Stimulated activated CD8-positive, alpha-beta memory T cell treated with anti-CD3 and anti-CD28 coated beads, Interleukin-12 subunit alpha, Interleukin-12 subunit beta, amount 100 ng/mL, for 24 hours (primary cell): ENCODE data around the gene USP17L24.
"Not testable (repeated sequence)": the region's sequence is repeated elsewhere in the genome, so short reads cannot be mapped to it uniquely, and the experiment has no call there.

Experiments
- DNase-seq: peaks from one replicate; pipeline ENCODE4 v3.0.0-alpha.2; 2020; ENCODE audit errors: extremely low read depth

USP17L24 gene

GRCh38 chr4:9324865-9325264, at the start of gene USP17L24:
Gene USP17L24 (plus strand): TSS chr4:9325165. CDS start chr4:9325165, 0 bp downstream.
- not testable (repeated sequence) for DNase-seq

- not testable (repeated sequence) for DNase-seq
These were observed 774 bp upstream of the USP17L24 start for GRCh38 chr4:9324191-9324590.

DNA sequence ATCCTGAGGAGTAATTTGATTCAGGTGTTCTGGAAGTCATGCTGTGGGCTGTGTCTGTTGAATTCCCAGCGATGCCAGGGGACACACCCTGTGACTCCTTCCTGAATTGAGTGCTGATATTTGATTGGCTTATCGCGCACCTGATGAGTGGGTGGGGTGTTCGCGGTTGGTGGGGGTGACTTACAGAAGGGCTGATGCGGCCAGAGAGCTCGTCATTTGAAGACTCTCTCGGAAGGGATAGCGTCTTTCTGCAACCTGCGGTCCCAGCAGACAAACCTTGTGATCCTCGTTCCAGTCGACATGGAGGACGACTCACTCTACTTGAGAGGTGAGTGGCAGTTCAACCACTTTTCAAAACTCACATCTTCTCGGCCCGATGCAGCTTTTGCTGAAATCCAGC, 4.6 kb downstream of the USP17L24 start, which contains the start of gene USP17L25:
Gene USP17L25, plus strand, starts transcription at position 301 of the 400 bp plus-strand sequence. Its CDS starts 0 bp downstream, at position 301.
- DNase-seq: not testable (repeated sequence)

GRCh38 chr4:9334358-9334757, 9.4 kb downstream of the USP17L24 start, which contains the start of gene USP17L26:
Gene USP17L26 (plus strand): TSS chr4:9334658. CDS start chr4:9334658, 0 bp downstream.
- DNase-seq: not testable (repeated sequence)

DNA sequence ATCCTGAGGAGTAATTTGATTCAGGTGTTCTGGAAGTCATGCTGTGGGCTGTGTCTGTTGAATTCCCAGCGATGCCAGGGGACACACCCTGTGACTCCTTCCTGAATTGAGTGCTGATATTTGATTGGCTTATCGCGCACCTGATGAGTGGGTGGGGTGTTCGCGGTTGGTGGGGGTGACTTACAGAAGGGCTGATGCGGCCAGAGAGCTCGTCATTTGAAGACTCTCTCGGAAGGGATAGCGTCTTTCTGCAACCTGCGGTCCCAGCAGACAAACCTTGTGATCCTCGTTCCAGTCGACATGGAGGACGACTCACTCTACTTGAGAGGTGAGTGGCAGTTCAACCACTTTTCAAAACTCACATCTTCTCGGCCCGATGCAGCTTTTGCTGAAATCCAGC, 14.1 kb downstream of the USP17L24 start, which contains the start of gene USP17L5:
Gene USP17L5, plus strand, starts transcription at position 301 of the 400 bp plus-strand sequence. Its CDS starts 0 bp downstream, at position 301.
- not testable (repeated sequence) for DNase-seq

- not testable (repeated sequence) for DNase-seq
These were observed 18.9 kb downstream of the USP17L24 start, which contains the start of gene USP17L27 for GRCh38 chr4:9343848-9344247. Gene USP17L27 (plus strand): TSS chr4:9344148. CDS start chr4:9344148, 0 bp downstream.

GRCh38 chr4:9348593-9348992, 23.6 kb downstream of the USP17L24 start, which contains the start of gene USP17L28:
Gene USP17L28 (plus strand): TSS chr4:9348893. CDS start chr4:9348893, 0 bp downstream.
- not testable (repeated sequence) for DNase-seq

DNA sequence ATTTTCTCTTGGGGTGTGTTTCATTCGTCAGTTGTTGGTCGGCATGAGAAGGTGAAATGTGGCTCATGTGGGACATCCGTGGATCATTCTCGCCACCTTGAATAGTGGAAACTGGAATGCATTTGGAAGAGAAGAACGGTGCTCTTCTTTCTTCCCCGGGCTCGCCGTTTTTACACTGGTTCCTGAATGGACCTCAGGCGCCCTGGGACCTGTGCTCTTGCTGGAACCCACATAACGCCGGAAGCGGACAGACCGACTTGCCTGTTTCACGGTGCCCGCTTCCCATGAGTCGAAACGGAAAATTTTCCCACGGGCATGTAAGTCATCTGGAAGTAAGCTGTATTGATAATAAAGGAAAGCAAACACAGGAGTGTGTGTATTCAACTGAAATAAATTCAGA, 25.9 kb downstream of the USP17L24 start:
- DNase-seq: not testable (repeated sequence)

DNA sequence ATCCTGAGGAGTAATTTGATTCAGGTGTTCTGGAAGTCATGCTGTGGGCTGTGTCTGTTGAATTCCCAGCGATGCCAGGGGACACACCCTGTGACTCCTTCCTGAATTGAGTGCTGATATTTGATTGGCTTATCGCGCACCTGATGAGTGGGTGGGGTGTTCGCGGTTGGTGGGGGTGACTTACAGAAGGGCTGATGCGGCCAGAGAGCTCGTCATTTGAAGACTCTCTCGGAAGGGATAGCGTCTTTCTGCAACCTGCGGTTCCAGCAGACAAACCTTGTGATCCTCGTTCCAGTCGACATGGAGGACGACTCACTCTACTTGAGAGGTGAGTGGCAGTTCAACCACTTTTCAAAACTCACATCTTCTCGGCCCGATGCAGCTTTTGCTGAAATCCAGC, 28.4 kb downstream of the USP17L24 start, which contains the start of gene USP17L29:
Gene USP17L29, plus strand, starts transcription at position 301 of the 400 bp plus-strand sequence. Its CDS starts 0 bp downstream, at position 301.
- not testable (repeated sequence) for DNase-seq

DNA sequence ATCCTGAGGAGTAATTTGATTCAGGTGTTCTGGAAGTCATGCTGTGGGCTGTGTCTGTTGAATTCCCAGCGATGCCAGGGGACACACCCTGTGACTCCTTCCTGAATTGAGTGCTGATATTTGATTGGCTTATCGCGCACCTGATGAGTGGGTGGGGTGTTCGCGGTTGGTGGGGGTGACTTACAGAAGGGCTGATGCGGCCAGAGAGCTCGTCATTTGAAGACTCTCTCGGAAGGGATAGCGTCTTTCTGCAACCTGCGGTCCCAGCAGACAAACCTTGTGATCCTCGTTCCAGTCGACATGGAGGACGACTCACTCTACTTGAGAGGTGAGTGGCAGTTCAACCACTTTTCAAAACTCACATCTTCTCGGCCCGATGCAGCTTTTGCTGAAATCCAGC, 37.9 kb downstream of the USP17L24 start, which contains the start of gene USP17L30:
Gene USP17L30, plus strand, starts transcription at position 301 of the 400 bp plus-strand sequence. Its CDS starts 0 bp downstream, at position 301.
- DNase-seq: not testable (repeated sequence)
